Skin epidermis (tissue), 12 donors: Measurements from ENCODE around the gene UBE2L6.

Experiments used
- H3K27ac ChIP-seq, 21 experiments: fragments of 200-600 bp; sonication (generic) in 11 of 21; one replicate each; pipeline ENCODE4 v1.5.0; 2020; ENCODE audit warnings: mild to moderate bottlenecking in 3 of 21, inconsistent platforms in 2 of 21, moderate library complexity in 2 of 21
- H3K4me3 ChIP-seq, 7 experiments: fragments of 200-600 bp; sonication (generic) in 2 of 7; one replicate each; pipeline ENCODE4 v1.5.0; 2020; ENCODE audit warnings: inconsistent platforms in 2 of 7, mild to moderate bottlenecking in 2 of 7, moderate library complexity in 1 of 7

Gene UBE2L6

DNA sequence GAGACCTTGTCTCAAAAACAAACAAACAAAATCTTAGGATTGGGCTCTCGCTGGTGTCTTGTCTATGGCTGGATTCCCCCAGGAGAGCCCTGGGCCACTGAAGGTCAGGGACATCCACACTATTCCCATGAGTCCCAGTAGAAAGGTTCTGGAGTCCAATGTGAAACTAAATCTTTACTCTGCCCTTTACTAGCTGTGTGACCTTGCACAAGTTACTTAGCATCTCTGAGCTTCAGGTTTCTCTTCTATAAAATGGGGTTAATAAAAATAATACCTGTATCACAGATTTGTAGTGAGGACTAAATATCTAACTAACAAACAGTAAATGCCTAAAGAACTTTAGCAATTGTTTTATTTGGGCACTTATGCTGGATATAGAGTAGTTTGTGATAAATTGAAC, 61.0 kb downstream of the UBE2L6 start:
- no peak overlapping the region for H3K27ac ChIP-seq
- H3K4me3 ChIP-seq: no peak overlapping the region

- H3K27ac ChIP-seq: no peak overlapping the region
- H3K4me3 ChIP-seq: no peak overlapping the region
Measured at GRCh38 chr11:57504511-57504910, 63.0 kb downstream of the UBE2L6 start.

GRCh38 chr11:57502870-57503269, 64.6 kb downstream of the UBE2L6 start:
- no peak overlapping the region for H3K27ac ChIP-seq
- H3K4me3 ChIP-seq: no peak overlapping the region

GRCh38 chr11:57502376-57502775, 65.1 kb downstream of the UBE2L6 start:
- Histone ChIP-seq H3K27ac (no peak overlapping the region), H3K4me3 (no peak overlapping the region)

DNA sequence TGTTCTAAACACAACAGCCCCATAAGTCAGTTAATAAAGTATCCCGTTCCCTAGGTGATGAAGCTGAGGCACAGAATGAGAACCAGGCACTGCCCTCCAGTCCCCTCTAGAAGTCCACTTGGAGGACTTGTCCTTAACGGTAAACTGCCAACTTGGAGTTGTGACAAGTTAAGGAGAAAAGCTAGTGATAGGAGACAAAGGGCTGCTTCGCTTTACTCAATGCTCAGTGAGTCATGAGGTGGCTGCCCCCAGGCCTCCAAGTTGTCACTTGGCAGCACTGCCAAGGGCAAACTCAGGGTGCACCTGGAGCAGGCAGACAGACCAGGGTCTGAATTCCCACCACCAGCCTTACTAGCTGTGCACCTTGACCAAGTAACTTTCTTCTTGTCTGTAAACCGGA, 65.5 kb downstream of the UBE2L6 start:
- H3K27ac ChIP-seq: no peak overlapping the region

More for the DNA sequence above, 65.5 kb downstream of the UBE2L6 start:
- H3K4me3 ChIP-seq: no peak overlapping the region
